Measurements from ENCODE around the gene TMEM19.

- TF ChIP-seq, protein P1, sequence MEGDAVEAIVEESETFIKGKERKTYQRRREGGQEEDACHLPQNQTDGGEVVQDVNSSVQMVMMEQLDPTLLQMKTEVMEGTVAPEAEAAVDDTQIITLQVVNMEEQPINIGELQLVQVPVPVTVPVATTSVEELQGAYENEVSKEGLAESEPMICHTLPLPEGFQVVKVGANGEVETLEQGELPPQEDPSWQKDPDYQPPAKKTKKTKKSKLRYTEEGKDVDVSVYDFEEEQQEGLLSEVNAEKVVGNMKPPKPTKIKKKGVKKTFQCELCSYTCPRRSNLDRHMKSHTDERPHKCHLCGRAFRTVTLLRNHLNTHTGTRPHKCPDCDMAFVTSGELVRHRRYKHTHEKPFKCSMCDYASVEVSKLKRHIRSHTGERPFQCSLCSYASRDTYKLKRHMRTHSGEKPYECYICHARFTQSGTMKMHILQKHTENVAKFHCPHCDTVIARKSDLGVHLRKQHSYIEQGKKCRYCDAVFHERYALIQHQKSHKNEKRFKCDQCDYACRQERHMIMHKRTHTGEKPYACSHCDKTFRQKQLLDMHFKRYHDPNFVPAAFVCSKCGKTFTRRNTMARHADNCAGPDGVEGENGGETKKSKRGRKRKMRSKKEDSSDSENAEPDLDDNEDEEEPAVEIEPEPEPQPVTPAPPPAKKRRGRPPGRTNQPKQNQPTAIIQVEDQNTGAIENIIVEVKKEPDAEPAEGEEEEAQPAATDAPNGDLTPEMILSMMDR (IDR thresholded peaks at IDR 0.05): no peak
- no peak for TF ChIP-seq POLR2A (IDR thresholded peaks at IDR 0.05)
Measured at GRCh38 chr12:71640316-71640715, 45.6 kb upstream of the TMEM19 start.
